Uterus (tissue), 4 donors: Measurements from ENCODE around the gene ADORA2A. TPM values are rescaled to one million over a fixed set of nuclear protein-coding genes. Genes with fewer than 3 reads are reported as not detected.
A peak's percentile ranks its signal among the peaks of the same experiment; 100 is the strongest.

ENCODE experiments used
- DNase-seq, 2 donors: peaks; one replicate each; pipeline ENCODE4 v3.0.0-alpha.2; 2019 to 2020
- H3K27ac ChIP-seq, 2 donors: fragments of 200-600 bp; sonication (generic); 1 replicate in 1 of 2; 2 replicates in 1 of 2; pipeline ENCODE4 v1.5.1; 2016 to 2018
- H3K27me3 ChIP-seq, 2 donors: fragments of 200-600 bp; sonication (generic); one replicate each; pipeline ENCODE4 v1.5.1; 2018 to 2019; ENCODE audit warnings: control low read depth in 1 of 2
- H3K36me3 ChIP-seq, 2 donors: fragments of 200-600 bp; sonication (generic); one replicate each; pipeline ENCODE4 v1.5.1; 2019; ENCODE audit warnings: control low read depth in 1 of 2
- H3K4me1 ChIP-seq, 2 donors: fragments of 200-600 bp; sonication (generic); one replicate each; pipeline ENCODE4 v1.5.1; 2018 to 2019; ENCODE audit warnings: control low read depth in 1 of 2
- H3K4me3 ChIP-seq, 2 donors: fragments of 200-600 bp; sonication (generic); 1 replicate in 1 of 2; 2 replicates in 1 of 2; pipeline ENCODE4 v1.5.1; 2018 to 2019; ENCODE audit warnings: mild to moderate bottlenecking in 1 of 2
- H3K9me3 ChIP-seq, 2 donors: fragments of 200-600 bp; sonication (generic); one replicate each; pipeline ENCODE4 v1.5.1; 2019; ENCODE audit warnings: control low read depth in 1 of 2
- POLR2A ChIP-seq, 2 donors: fragments of 450-650 bp; IDR thresholded peaks; one replicate each; pipeline ENCODE4 v1.6.1; 2016; ENCODE audit warnings: antibody characterized with exemption in 2 of 2, mild to moderate bottlenecking in 1 of 2, moderate library complexity in 1 of 2
- intact Hi-C: fragments of 100-400 bp; cut with DNase I; formaldehyde crosslinking; loops from one replicate; pipeline ENCODE4 v1.15.1; 2023; ENCODE audit warnings: low total_unique reads
- total RNA-seq, 4 donors: library from RNA; depleted of rRNA in 3 of 4; stranded (reverse); fragments of >200 nt in 3 of 4; gene quantifications; one replicate each; pipeline versions ENCODE4 v1.1.0 to v1.2.4, GENCODE V29; 2014 to 2023
- TF ChIP-seq, protein P1 (sequence below), 4 experiments: fragments of 200-600 bp in 2 of 4; fragments of 450-650 bp in 2 of 4; sonication (generic) in 2 of 4; IDR thresholded peaks; one replicate each; pipeline ENCODE4 v1.5.1; 2016 to 2019; ENCODE audit warnings: antibody characterized with exemption in 4 of 4, mild to moderate bottlenecking in 2 of 4, moderate library complexity in 1 of 4
- donor health status: DM: yes; HTN: yes; CAD: no.

The ADORA2A gene
- total RNA-seq, 4 donors from 2014 or later: 3.3 to 9.9 (median 8.9) TPM; not detected in 1

DNA sequence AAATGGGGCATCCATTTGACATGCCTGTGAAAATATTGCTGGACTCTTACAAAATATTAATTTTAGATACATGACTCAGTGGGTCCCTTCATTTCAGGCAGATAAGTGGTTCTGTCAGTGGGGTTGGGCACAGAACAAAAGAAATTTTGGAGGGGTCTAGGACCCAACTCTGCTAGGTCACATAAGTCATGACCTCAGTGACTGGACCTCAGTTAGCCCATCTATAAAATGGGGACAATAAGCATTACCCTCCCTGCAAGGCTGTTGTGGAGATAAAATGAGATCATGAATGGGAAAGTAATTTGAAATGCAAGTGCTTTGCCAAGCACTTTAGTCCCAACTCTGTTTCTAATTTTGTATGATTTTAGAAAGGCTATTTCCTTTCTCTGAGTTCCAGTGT, 23.8 kb downstream of the ADORA2A start:
- no peak for TF ChIP-seq POLR2A (IDR thresholded peaks at IDR 0.05)
- TF ChIP-seq, protein P1, sequence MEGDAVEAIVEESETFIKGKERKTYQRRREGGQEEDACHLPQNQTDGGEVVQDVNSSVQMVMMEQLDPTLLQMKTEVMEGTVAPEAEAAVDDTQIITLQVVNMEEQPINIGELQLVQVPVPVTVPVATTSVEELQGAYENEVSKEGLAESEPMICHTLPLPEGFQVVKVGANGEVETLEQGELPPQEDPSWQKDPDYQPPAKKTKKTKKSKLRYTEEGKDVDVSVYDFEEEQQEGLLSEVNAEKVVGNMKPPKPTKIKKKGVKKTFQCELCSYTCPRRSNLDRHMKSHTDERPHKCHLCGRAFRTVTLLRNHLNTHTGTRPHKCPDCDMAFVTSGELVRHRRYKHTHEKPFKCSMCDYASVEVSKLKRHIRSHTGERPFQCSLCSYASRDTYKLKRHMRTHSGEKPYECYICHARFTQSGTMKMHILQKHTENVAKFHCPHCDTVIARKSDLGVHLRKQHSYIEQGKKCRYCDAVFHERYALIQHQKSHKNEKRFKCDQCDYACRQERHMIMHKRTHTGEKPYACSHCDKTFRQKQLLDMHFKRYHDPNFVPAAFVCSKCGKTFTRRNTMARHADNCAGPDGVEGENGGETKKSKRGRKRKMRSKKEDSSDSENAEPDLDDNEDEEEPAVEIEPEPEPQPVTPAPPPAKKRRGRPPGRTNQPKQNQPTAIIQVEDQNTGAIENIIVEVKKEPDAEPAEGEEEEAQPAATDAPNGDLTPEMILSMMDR (IDR thresholded peaks at IDR 0.05): no peak
- Histone ChIP-seq H3K27ac (no peak overlapping the region), H3K4me3 (no peak overlapping the region), H3K4me1 (no peaks in the 10 kb centered on the region), H3K27me3 (no peaks in the 10 kb centered on the region), H3K9me3 (no peaks in the 10 kb centered on the region), H3K36me3 (no peaks in the 10 kb centered on the region)
- intact Hi-C loops: no loop called here
- DNase-seq: no peak

DNA sequence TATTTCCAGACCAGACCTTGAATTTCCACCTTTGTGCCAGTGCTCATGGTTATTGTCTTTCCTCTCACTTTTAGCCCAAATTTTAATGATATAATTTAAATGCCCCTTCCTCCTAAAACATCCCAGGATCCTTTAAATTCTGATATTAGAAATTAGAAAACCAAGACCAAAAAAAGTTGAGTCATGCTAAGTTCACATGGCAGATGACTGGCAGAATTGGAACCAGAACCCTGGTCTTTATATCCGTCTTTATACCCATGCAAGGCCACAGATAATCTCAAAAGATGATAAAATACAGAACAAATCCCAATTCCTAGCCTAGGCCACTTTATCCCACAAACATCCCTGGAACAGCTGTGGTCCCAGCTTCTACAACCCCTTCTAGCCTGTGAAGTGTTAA, 26.5 kb downstream of the ADORA2A start:
- Histone ChIP-seq H3K4me3 (no peak overlapping the region), H3K27ac (no peak overlapping the region), H3K36me3 (no peaks in the 10 kb centered on the region), H3K27me3 (no peaks in the 10 kb centered on the region), H3K4me1 (no peaks in the 10 kb centered on the region), H3K9me3 (no peaks in the 10 kb centered on the region)
- TF ChIP-seq, protein P1 (IDR thresholded peaks at IDR 0.05): no peak
- TF ChIP-seq POLR2A (IDR thresholded peaks at IDR 0.05): no peak
- intact Hi-C loops: no loop called here
- DNase-seq: no peak

DNA sequence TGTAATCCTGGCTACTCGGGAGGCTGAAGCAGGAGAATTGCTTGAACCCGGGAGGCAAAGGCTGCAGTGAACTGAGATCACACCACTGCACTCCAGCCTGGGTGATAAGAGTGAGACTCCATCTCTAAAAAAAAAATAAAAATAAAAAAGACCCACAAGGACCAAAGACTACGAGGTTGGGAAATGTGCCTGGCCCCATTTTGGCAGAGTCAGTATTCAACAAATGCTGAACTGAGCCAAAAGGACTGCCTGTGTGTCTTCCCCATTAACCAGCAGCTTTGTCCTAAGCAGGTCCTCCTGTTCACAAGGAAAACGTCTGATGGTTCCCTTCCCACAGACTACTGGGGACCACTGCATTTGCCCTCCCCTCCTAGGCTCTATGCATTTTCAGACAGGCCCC, 27.6 kb downstream of the ADORA2A start:
- no peak overlapping the region for H3K27ac ChIP-seq
- H3K4me1 ChIP-seq: no peaks in the 10 kb centered on the region
- intact Hi-C loops: no loop called here
- H3K36me3 ChIP-seq: no peaks in the 10 kb centered on the region
- DNase-seq: no peak
- no peaks in the 10 kb centered on the region for H3K27me3 ChIP-seq
- TF ChIP-seq POLR2A (IDR thresholded peaks at IDR 0.05): no peak
- no peak overlapping the region for H3K4me3 ChIP-seq
- H3K9me3 ChIP-seq: no peaks in the 10 kb centered on the region

DNA sequence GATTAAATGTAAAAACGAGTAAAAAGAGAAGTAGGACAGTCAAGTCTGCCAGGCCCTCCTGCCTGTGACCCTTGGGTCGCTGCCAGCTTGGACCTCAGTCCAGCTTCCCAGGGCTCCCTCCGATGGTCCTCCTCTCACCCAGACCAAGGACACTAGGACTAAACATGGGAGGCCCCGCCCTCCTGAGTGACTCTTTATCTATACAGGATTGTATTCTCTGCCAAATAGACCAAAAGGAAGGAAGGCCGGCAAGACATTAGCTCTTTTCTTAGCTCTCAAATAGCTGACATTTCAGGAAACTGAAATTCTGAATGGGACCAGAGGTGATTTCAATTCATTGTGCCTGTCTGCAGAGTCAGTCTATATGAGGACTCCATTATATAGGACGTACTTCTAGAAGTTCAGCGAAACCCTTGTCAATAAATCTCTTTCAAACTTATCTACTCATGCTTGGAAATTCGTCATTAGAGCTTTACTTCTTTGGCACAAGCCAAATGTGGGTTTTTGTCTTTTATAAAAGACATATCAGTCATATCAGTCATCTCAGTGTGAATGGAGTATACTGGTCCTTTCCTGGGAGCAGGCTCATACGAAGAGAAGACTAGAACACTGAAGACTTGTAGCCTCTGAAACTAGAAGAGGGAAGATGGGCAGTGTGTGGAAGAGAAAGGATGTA, 28.5 kb downstream of the ADORA2A start:
- DNase-seq: peak in 1 of 2 donors; percentile 30
- Histone ChIP-seq H3K36me3 (no peaks in the 10 kb centered on the region), H3K9me3 (no peaks in the 10 kb centered on the region), H3K4me3 (no peak overlapping the region), H3K4me1 (no peaks in the 10 kb centered on the region), H3K27ac (no peak overlapping the region), H3K27me3 (no peaks in the 10 kb centered on the region)
- TF ChIP-seq, protein P1 (IDR thresholded peaks at IDR 0.05): no peak
- TF ChIP-seq POLR2A (IDR thresholded peaks at IDR 0.05): no peak
- intact Hi-C loops: no loop called here

DNA sequence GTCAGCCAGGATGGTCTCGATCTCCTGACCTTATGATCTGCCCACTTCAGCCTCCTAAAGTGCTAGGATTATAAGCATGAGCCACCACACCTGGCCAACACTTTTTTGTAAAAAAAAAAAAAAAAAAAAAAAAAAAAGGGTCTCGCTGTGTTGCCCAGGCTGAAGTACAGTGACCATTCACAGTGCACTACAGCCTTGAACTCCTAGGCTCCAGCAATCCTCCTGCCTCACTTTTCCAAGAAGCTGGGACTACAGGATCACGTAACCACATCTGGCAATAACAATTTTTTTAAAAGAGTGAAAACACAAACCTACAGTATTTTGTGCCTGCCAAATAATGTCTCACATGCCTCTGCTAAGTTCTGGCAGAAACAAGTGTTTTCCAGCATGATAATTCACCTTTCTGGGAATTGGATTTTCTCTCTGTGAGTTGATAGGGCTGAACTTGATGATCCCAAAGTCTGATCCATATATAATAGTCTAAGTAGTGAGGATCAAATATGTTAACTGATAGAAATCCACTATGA, 30.6 kb downstream of the ADORA2A start:
- H3K4me3 ChIP-seq: no peak overlapping the region
- no peaks in the 10 kb centered on the region for H3K36me3 ChIP-seq
- no peaks in the 10 kb centered on the region for H3K4me1 ChIP-seq
- no peaks in the 10 kb centered on the region for H3K9me3 ChIP-seq
- no peak overlapping the region for H3K27ac ChIP-seq
- no peaks in the 10 kb centered on the region for H3K27me3 ChIP-seq
- TF ChIP-seq, protein P1 (IDR thresholded peaks at IDR 0.05): no peak
- no peak for TF ChIP-seq POLR2A (IDR thresholded peaks at IDR 0.05)
- DNase-seq: no peak
- intact Hi-C loops: no loop called here
